ENCODE results near the gene CDK14. TPM values are rescaled to one million over a fixed set of nuclear protein-coding genes. Genes with fewer than 3 reads are reported as not detected.
A peak's percentile ranks its signal among the peaks of the same experiment; 100 is the strongest.

CDK14 gene
- total RNA-seq, 2 donors from 2014 or later, result 10.8 to 14.6 TPM

- DNase-seq (ENCODE audit: low spot score), result no peak
Observed at GRCh38 chr7:90933984-90934383, 337.9 kb downstream of the CDK14 start.

GRCh38 chr7:90938371-90938770, 342.2 kb downstream of the CDK14 start:
- TF ChIP-seq CTCF (IDR thresholded peaks at IDR 0.05), result no peak
- Histone ChIP-seq H3K36me3 (no peaks in the 10 kb centered on the region), H3K4me1 (ENCODE audit: control insufficient read depth in 1 of 2, low read depth in 2 of 2) (peaks cover 4 to 9% of the 10 kb centered on the region in 2 donors), H3K27me3 (replicated peaks; ENCODE audit: insufficient read depth) (no peaks in the 10 kb centered on the region), H3K9me3 (no peaks in the 10 kb centered on the region), H3K4me3 (no peak overlapping the region), H3K27ac (no peak overlapping the region)
- ATAC-seq (ENCODE audit: insufficient number of reproducible peaks, low FRiP score, low read depth) (no peak), DNase-seq (ENCODE audit: low spot score) (no peak)

More at GRCh38 chr7:90933984-90934383, 337.9 kb downstream of the CDK14 start:
- peak; percentile 71 for ATAC-seq (ENCODE audit: insufficient number of reproducible peaks, low FRiP score, low read depth)
- Histone ChIP-seq H3K36me3 (no peaks in the 10 kb centered on the region), H3K27me3 (replicated peaks; ENCODE audit: insufficient read depth) (no peaks in the 10 kb centered on the region), H3K4me1 (ENCODE audit: control insufficient read depth in 1 of 2, low read depth in 2 of 2) (peaks cover 4 to 13% of the 10 kb centered on the region in 2 donors), H3K9me3 (no peaks in the 10 kb centered on the region), H3K4me3 (no peak overlapping the region), H3K27ac (no peak overlapping the region)
- TF ChIP-seq CTCF (IDR thresholded peaks at IDR 0.05), result no peak

GRCh38 chr7:90939666-90940065, 343.5 kb downstream of the CDK14 start:
- no peak for TF ChIP-seq CTCF (IDR thresholded peaks at IDR 0.05)
- Histone ChIP-seq H3K36me3 (no peaks in the 10 kb centered on the region), H3K27me3 (replicated peaks; ENCODE audit: insufficient read depth) (no peaks in the 10 kb centered on the region), H3K4me3 (no peak overlapping the region), H3K9me3 (no peaks in the 10 kb centered on the region), H3K4me1 (ENCODE audit: control insufficient read depth in 1 of 2, low read depth in 2 of 2) (peaks cover 1 to 7% of the 10 kb centered on the region in 2 donors), H3K27ac (no peak overlapping the region)
- DNase-seq (ENCODE audit: low spot score), result no peak
- no peak for ATAC-seq (ENCODE audit: insufficient number of reproducible peaks, low FRiP score, low read depth)

GRCh38 chr7:90944021-90944420, 347.9 kb downstream of the CDK14 start:
- H3K4me1 ChIP-seq (ENCODE audit: control insufficient read depth in 1 of 2, low read depth in 2 of 2), result peaks cover 15 to 33% of the 10 kb centered on the region in 2 donors
- H3K27me3 ChIP-seq (replicated peaks; ENCODE audit: insufficient read depth), result no peaks in the 10 kb centered on the region
- no peak for DNase-seq (ENCODE audit: low spot score)
- no peaks in the 10 kb centered on the region for H3K36me3 ChIP-seq
- no peak for ATAC-seq (ENCODE audit: insufficient number of reproducible peaks, low FRiP score, low read depth)
- TF ChIP-seq CTCF (IDR thresholded peaks at IDR 0.05), result no peak
- H3K4me3 ChIP-seq, result no peak overlapping the region
- no peak overlapping the region for H3K27ac ChIP-seq
- H3K9me3 ChIP-seq, result no peaks in the 10 kb centered on the region

- no peak for TF ChIP-seq CTCF (IDR thresholded peaks at IDR 0.05)
- Histone ChIP-seq H3K27me3 (replicated peaks; ENCODE audit: insufficient read depth) (no peaks in the 10 kb centered on the region), H3K9me3 (no peaks in the 10 kb centered on the region), H3K27ac (peak overlapping the region; percentile 37 to 60), H3K4me1 (ENCODE audit: control insufficient read depth in 1 of 2, low read depth in 2 of 2) (peaks cover 15 to 33% of the 10 kb centered on the region in 2 donors), H3K36me3 (no peaks in the 10 kb centered on the region), H3K4me3 (peak overlapping the region; percentile 15)
- ATAC-seq (ENCODE audit: insufficient number of reproducible peaks, low FRiP score, low read depth) (peak; percentile 30), DNase-seq (ENCODE audit: low spot score) (no peak)
Observed at GRCh38 chr7:90945104-90945787, 349.1 kb downstream of the CDK14 start.

Measured in thoracic aorta (tissue), 2 donors.